C4-2B (cell line): Measurements from ENCODE around the gene RMRP.

ENCODE experiments used
- CTCF ChIP-seq: fragments of 450-650 bp; conservative IDR thresholded peaks from 2 replicates; pipeline ENCODE4 v1.5.1; 2017; ENCODE audit warnings: mild to moderate bottlenecking
- ZFX ChIP-seq: fragments of 450-650 bp; IDR thresholded peaks from 2 replicates; pipeline ENCODE4 v1.6.1; 2017

GRCh38 chr9:35698231-35698630 is 40.4 kb upstream of the RMRP start:
- TF ChIP-seq ZFX, result no peak
- TF ChIP-seq CTCF, result no peak
